ENCODE results near the gene SPRING1.

Gene SPRING1

DNA sequence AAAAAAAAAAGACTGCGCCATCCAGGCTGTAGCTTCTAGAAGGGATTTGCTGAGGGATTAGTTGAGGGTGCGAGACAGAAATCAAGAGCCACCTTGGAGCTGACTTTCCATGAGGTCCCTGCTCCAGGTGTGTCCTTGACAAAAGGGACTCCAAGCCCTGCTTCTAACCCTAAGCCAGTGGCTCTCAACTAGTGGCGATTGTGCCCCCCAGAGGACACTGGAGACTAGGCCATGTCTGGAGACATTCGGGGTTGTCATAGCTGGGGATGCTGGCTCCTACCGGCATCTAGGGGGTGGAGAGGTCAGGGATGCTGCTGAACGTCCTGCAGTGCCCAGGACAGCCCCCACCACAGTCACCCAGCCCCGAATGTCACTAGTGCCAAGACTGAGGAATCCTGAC, 40.6 kb downstream of the SPRING1 start:
- no peaks in the 10 kb centered on the region for H4K20me1 ChIP-seq (ENCODE audit: low read depth, low read length)
- no peaks in the 10 kb centered on the region for H3F3A ChIP-seq (ENCODE audit: insufficient read depth)
- no peaks in the 10 kb centered on the region for H3K27me3 ChIP-seq (ENCODE audit: low read length)
- no peak overlapping the region for H3K9ac ChIP-seq (ENCODE audit: low read length)
- no peaks in the 10 kb centered on the region for H3K9me2 ChIP-seq (replicated peaks; ENCODE audit: insufficient read depth, low read length)
- no peak overlapping the region for H3K4me2 ChIP-seq (ENCODE audit: low read depth, low read length, poor library complexity, severe bottlenecking)
- TF ChIP-seq, protein P1, sequence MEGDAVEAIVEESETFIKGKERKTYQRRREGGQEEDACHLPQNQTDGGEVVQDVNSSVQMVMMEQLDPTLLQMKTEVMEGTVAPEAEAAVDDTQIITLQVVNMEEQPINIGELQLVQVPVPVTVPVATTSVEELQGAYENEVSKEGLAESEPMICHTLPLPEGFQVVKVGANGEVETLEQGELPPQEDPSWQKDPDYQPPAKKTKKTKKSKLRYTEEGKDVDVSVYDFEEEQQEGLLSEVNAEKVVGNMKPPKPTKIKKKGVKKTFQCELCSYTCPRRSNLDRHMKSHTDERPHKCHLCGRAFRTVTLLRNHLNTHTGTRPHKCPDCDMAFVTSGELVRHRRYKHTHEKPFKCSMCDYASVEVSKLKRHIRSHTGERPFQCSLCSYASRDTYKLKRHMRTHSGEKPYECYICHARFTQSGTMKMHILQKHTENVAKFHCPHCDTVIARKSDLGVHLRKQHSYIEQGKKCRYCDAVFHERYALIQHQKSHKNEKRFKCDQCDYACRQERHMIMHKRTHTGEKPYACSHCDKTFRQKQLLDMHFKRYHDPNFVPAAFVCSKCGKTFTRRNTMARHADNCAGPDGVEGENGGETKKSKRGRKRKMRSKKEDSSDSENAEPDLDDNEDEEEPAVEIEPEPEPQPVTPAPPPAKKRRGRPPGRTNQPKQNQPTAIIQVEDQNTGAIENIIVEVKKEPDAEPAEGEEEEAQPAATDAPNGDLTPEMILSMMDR (IDR thresholded peaks at IDR 0.05; ENCODE audit: insufficient read depth, low read length, poor library complexity, severe bottlenecking), result peak; percentile 31
- TF ChIP-seq EZH2phosphoT487 (conservative IDR thresholded peaks at IDR 0.05; ENCODE audit: low read length), result no peak
- no peak overlapping the region for H3K27ac ChIP-seq (ENCODE audit: low read depth, low read length)
- no peak overlapping the region for H2AFZ ChIP-seq (ENCODE audit: low read depth, low read length, severe bottlenecking)
- no peaks in the 10 kb centered on the region for H3K36me3 ChIP-seq (ENCODE audit: low read length)
- no peaks in the 10 kb centered on the region for H3K9me3 ChIP-seq (ENCODE audit: insufficient read depth, low read length)
- no peaks in the 10 kb centered on the region for H3K79me2 ChIP-seq (ENCODE audit: insufficient read depth, low read length)
- H3K4me3 ChIP-seq (ENCODE audit: insufficient read depth, low read length, poor library complexity, severe bottlenecking), result no peak overlapping the region

DNA sequence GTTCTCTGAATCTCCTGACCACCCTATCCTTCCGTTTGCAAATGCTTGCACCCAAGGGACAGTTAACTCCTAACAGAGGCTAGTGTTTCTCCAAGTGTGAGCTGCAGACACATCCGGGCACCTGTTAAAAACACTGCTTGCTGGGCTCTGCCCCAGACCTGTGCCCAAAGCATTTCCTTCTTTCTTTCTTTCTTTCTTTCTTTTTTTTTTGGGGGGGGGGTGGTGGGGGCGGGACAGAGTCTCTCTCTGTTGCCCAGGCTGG, 42.5 kb downstream of the SPRING1 start:
- H3K4me3 ChIP-seq (ENCODE audit: insufficient read depth, low read length, poor library complexity, severe bottlenecking), result no peak overlapping the region
- no peaks in the 10 kb centered on the region for H4K20me1 ChIP-seq (ENCODE audit: low read depth, low read length)
- no peak overlapping the region for H2AFZ ChIP-seq (ENCODE audit: low read depth, low read length, severe bottlenecking)
- no peaks in the 10 kb centered on the region for H3K9me2 ChIP-seq (replicated peaks; ENCODE audit: insufficient read depth, low read length)
- no peaks in the 10 kb centered on the region for H3K9me3 ChIP-seq (ENCODE audit: insufficient read depth, low read length)
- TF ChIP-seq EZH2phosphoT487 (conservative IDR thresholded peaks at IDR 0.05; ENCODE audit: low read length), result no peak
- TF ChIP-seq, protein P1 (IDR thresholded peaks at IDR 0.05; ENCODE audit: insufficient read depth, low read length, poor library complexity, severe bottlenecking), result no peak
- H3K36me3 ChIP-seq (ENCODE audit: low read length), result no peaks in the 10 kb centered on the region
- H3F3A ChIP-seq (ENCODE audit: insufficient read depth), result no peaks in the 10 kb centered on the region
- no peak overlapping the region for H3K9ac ChIP-seq (ENCODE audit: low read length)
- no peaks in the 10 kb centered on the region for H3K79me2 ChIP-seq (ENCODE audit: insufficient read depth, low read length)
- H3K27ac ChIP-seq (ENCODE audit: low read depth, low read length), result no peak overlapping the region
- no peak overlapping the region for H3K4me2 ChIP-seq (ENCODE audit: low read depth, low read length, poor library complexity, severe bottlenecking)
- H3K27me3 ChIP-seq (ENCODE audit: low read length), result no peaks in the 10 kb centered on the region

DNA sequence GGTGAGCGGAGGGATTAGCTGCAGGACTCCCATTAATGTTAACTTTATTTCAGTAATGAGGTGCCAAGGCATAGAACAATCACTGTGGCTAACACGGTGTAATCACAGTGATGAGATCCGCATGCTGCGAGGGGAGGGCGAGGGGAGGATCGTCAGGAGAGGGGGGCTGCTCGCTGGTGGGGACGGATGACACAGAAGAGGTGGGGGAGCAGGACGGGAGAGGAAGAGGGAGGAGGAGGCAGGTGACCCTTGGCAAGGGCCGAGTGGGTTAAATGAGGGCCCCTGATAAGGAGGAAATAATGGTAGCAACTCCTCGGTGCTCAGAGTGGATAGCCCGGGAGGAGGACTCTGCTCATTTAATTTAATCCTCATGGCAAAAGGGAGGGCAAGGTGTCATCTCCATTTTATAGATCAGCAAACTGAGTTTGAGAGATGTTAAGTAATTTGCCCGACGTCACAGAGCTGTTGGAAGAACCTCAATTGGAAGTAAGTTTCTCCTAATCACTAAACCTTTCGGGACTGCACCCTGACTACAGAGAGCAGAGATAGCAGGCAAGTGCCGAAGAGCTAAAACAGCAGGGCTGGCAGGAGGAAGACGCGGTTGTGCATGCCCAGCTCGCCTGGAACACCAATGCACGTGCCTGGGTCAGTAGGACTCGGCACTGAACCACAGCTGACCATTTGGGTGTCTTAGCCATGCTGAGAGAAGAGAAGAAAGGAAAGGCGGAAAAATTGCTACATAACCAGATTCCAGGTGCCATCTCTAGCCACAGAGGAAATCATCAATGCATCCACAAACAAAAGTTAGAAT, 43.0 kb downstream of the SPRING1 start:
- Histone ChIP-seq H3K9me2 (replicated peaks; ENCODE audit: insufficient read depth, low read length) (no peaks in the 10 kb centered on the region), H3K4me2 (ENCODE audit: low read depth, low read length, poor library complexity, severe bottlenecking) (no peak overlapping the region), H3K36me3 (ENCODE audit: low read length) (no peaks in the 10 kb centered on the region), H3K4me3 (ENCODE audit: insufficient read depth, low read length, poor library complexity, severe bottlenecking) (no peak overlapping the region), H3K27ac (ENCODE audit: low read depth, low read length) (no peak overlapping the region), H3K9me3 (ENCODE audit: insufficient read depth, low read length) (no peaks in the 10 kb centered on the region), H3K9ac (ENCODE audit: low read length) (no peak overlapping the region), H4K20me1 (ENCODE audit: low read depth, low read length) (no peaks in the 10 kb centered on the region), H2AFZ (ENCODE audit: low read depth, low read length, severe bottlenecking) (no peak overlapping the region), H3F3A (ENCODE audit: insufficient read depth) (no peaks in the 10 kb centered on the region), H3K79me2 (ENCODE audit: insufficient read depth, low read length) (no peaks in the 10 kb centered on the region), H3K27me3 (ENCODE audit: low read length) (no peaks in the 10 kb centered on the region)
- TF ChIP-seq EZH2phosphoT487 (conservative IDR thresholded peaks at IDR 0.05; ENCODE audit: low read length), result no peak
